ENCODE measurements around the gene TRIP4. TPM values are rescaled to one million over a fixed set of nuclear protein-coding genes. Genes with fewer than 3 reads are reported as not detected.

Gene TRIP4
- total and polyA plus RNA-seq, 2 donors (not counting 3 experiments of a cell fraction or from before 2014, with no cell fraction given), result 10.9 to 31.1 TPM

DNA sequence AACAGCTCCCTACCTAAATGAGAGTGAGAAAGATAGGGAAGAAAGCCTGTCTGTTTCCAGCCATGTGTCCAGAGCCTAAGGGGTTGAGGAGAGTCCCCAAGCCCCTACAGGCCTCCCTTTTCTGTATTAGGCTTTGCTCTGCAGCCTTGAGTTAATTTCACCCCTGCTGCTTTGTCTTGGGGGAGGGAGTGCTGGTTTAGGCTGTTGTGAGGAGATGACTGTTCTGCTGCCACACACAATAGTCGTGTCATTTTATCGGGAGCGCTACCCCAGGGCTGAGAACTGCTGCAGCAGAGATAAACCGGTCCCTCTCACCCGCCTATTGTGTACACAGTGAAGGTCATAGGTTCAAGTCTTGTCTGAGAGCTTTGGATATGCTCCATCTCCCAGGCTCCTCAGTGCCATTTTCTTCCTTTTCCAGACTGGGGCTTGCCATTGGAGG, 74.1 kb downstream of the TRIP4 start:
- H2AFZ ChIP-seq (ENCODE audit: low read depth, low read length), result no peak overlapping the region
- H3K9ac ChIP-seq (replicated peaks; ENCODE audit: extremely low read depth, insufficient read depth, low read length), result peak overlapping the region; percentile 64
- H3K27me3 ChIP-seq (ENCODE audit: control insufficient read depth in 2 of 2, insufficient read depth in 2 of 2, low read length in 2 of 2), result no peaks in the 10 kb centered on the region
- H3K4me3 ChIP-seq (replicated peaks in 1 of 3; ENCODE audit: insufficient read depth in 1 of 3, low read depth in 1 of 3, low read length in 3 of 3), result peak overlapping the region in 2 of 3 experiments; percentile 80 to 93
- dilution Hi-C loops (cut with MboI; ENCODE audit: extremely low pct_ligation_motif_present, low sequenced_read_pairs), result no loop called here
- H3K9me1 ChIP-seq (replicated peaks; ENCODE audit: control insufficient read depth, extremely low read depth, insufficient read depth, low read length), result no peaks in the 10 kb centered on the region
- peak overlapping the region; percentile 59 for H3K27ac ChIP-seq (ENCODE audit: insufficient read depth, low read depth, low read length)
- DNase-seq (ENCODE audit: low read depth, low spot score), result peak; percentile 58
- intact Hi-C loops (cut with micrococcal nuclease), result loop anchor here (2.0 to 5.0 kb wide), 2 partner anchors 35 to 76 kb away; no protein-coding TSS in a partner anchor
- no peak for FAIRE-seq
- H3K36me3 ChIP-seq (ENCODE audit: control insufficient read depth in 2 of 2, extremely low read depth in 1 of 2, insufficient read depth in 2 of 2, low read length in 2 of 2), result peaks cover 0 to 3% of the 10 kb centered on the region in 2 experiments
- CTCF ChIA-PET, result interaction anchor here (1.1 to 3.3 kb wide), 3 partner anchors 9 to 191 kb away, joined by 3 to 16 read pairs (median 10); no protein-coding TSS in a partner anchor
- peaks cover 58% of the 10 kb centered on the region for H3K79me2 ChIP-seq (ENCODE audit: control insufficient read depth, insufficient read depth, low read length)
- H3K4me2 ChIP-seq (ENCODE audit: insufficient read depth, low read length), result peak overlapping the region; percentile 91
- no peaks in the 10 kb centered on the region for H3K9me3 ChIP-seq (replicated peaks; ENCODE audit: control insufficient read depth, insufficient read depth, low read length)
- BruUV-seq (replicated peaks), result TSS peak; percentile 38
- POLR2A ChIA-PET, result no interaction called here
- peaks cover 21% of the 10 kb centered on the region for H3K4me1 ChIP-seq (ENCODE audit: control insufficient read depth, extremely low read depth, insufficient read depth, low read length)
- TF ChIP-seq MYC (IDR thresholded peaks at IDR 0.05; ENCODE audit: low read depth, low read length), result no peak
- TF ChIP-seq, protein P1, sequence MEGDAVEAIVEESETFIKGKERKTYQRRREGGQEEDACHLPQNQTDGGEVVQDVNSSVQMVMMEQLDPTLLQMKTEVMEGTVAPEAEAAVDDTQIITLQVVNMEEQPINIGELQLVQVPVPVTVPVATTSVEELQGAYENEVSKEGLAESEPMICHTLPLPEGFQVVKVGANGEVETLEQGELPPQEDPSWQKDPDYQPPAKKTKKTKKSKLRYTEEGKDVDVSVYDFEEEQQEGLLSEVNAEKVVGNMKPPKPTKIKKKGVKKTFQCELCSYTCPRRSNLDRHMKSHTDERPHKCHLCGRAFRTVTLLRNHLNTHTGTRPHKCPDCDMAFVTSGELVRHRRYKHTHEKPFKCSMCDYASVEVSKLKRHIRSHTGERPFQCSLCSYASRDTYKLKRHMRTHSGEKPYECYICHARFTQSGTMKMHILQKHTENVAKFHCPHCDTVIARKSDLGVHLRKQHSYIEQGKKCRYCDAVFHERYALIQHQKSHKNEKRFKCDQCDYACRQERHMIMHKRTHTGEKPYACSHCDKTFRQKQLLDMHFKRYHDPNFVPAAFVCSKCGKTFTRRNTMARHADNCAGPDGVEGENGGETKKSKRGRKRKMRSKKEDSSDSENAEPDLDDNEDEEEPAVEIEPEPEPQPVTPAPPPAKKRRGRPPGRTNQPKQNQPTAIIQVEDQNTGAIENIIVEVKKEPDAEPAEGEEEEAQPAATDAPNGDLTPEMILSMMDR (IDR thresholded peaks at IDR 0.05; ENCODE audit: extremely low read depth in 1 of 2, insufficient read depth in 1 of 2, low read depth in 1 of 2, low read length in 2 of 2), result no peak
- H4K20me1 ChIP-seq (replicated peaks; ENCODE audit: control insufficient read depth, extremely low read depth, insufficient read depth, low read length), result peaks cover 5% of the 10 kb centered on the region

DNA sequence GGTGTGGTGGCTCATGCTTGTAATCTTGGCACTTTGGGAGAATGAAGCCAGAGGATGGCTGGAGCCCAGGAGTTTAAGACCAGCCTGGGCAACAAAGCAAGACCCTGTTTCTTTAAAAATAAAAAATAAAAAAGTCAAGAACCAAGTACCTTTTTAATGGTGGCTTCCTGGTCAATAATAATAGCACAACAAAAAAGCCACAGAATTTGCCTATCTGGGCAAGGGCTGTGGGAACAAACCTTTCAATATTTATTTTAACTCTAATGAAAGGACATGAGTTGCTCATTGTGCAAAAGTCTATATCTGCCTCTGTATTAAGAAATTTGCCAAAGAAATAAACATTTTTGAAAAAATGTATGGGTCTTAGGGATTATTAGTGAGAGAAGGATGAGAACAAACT, 74.9 kb downstream of the TRIP4 start:
- Histone ChIP-seq H3K27ac (ENCODE audit: insufficient read depth, low read depth, low read length) (no peak overlapping the region), H3K9me3 (replicated peaks; ENCODE audit: control insufficient read depth, insufficient read depth, low read length) (no peaks in the 10 kb centered on the region), H3K36me3 (ENCODE audit: control insufficient read depth in 2 of 2, extremely low read depth in 1 of 2, insufficient read depth in 2 of 2, low read length in 2 of 2) (peaks cover 0 to 3% of the 10 kb centered on the region in 2 experiments), H3K4me2 (ENCODE audit: insufficient read depth, low read length) (peak overlapping the region; percentile 91), H3K79me2 (ENCODE audit: control insufficient read depth, insufficient read depth, low read length) (peaks cover 65% of the 10 kb centered on the region), H3K4me3 (replicated peaks in 1 of 3; ENCODE audit: insufficient read depth in 1 of 3, low read depth in 1 of 3, low read length in 3 of 3) (peak overlapping the region in 1 of 3 experiments; percentile 93), H3K9ac (replicated peaks; ENCODE audit: extremely low read depth, insufficient read depth, low read length) (peak overlapping the region; percentile 1), H3K27me3 (ENCODE audit: control insufficient read depth in 2 of 2, insufficient read depth in 2 of 2, low read length in 2 of 2) (no peaks in the 10 kb centered on the region), H3K9me1 (replicated peaks; ENCODE audit: control insufficient read depth, extremely low read depth, insufficient read depth, low read length) (no peaks in the 10 kb centered on the region), H2AFZ (ENCODE audit: low read depth, low read length) (no peak overlapping the region), H3K4me1 (ENCODE audit: control insufficient read depth, extremely low read depth, insufficient read depth, low read length) (peaks cover 21% of the 10 kb centered on the region), H4K20me1 (replicated peaks; ENCODE audit: control insufficient read depth, extremely low read depth, insufficient read depth, low read length) (peaks cover 5% of the 10 kb centered on the region)
- ChIA-PET POLR2A (no interaction called here), CTCF (interaction anchor here (0.9 to 3.3 kb wide), 3 partner anchors 35 to 191 kb away, joined by 6 to 16 read pairs (median 10); no protein-coding TSS in a partner anchor)
- FAIRE-seq (no peak), DNase-seq (ENCODE audit: low read depth, low spot score) (no peak)
- BruUV-seq (replicated peaks), result no TSS peak
- dilution Hi-C loops (cut with MboI; ENCODE audit: extremely low pct_ligation_motif_present, low sequenced_read_pairs), result no loop called here
- TF ChIP-seq, protein P2, sequence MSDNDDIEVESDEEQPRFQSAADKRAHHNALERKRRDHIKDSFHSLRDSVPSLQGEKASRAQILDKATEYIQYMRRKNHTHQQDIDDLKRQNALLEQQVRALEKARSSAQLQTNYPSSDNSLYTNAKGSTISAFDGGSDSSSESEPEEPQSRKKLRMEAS (IDR thresholded peaks at IDR 0.05; ENCODE audit: insufficient read depth, insufficient read length), result no peak
- TF ChIP-seq FOS (IDR thresholded peaks at IDR 0.05; ENCODE audit: borderline replicate concordance, insufficient read depth, low read length) (no peak), MYC (IDR thresholded peaks at IDR 0.05; ENCODE audit: low read depth, low read length) (no peak), GATA2 (IDR thresholded peaks at IDR 0.05; ENCODE audit: insufficient read depth, insufficient read length, low read depth, low read length) (no peak), JUN (IDR thresholded peaks at IDR 0.05; ENCODE audit: borderline replicate concordance, insufficient read depth, insufficient read length, low read depth) (no peak), POLR2AphosphoS5 (IDR thresholded peaks at IDR 0.05; ENCODE audit: insufficient read depth, low read depth, low read length) (no peak), POLR2A (IDR thresholded peaks at IDR 0.05; ENCODE audit: low read depth, low read length) (no peak), EZH2 (IDR thresholded peaks at IDR 0.05; ENCODE audit: borderline replicate concordance, low read depth, low read length, severe bottlenecking) (no peak)
- TF ChIP-seq, protein P1 (IDR thresholded peaks at IDR 0.05; ENCODE audit: extremely low read depth in 1 of 2, insufficient read depth in 1 of 2, low read depth in 1 of 2, low read length in 2 of 2), result no peak
- intact Hi-C loops (cut with micrococcal nuclease), result loop anchor here (5.0 kb wide), 1 partner anchor 75 kb away; no protein-coding TSS in a partner anchor

Measured in endothelial cell of umbilical vein (primary cell).